Activated naive CD8-positive, alpha-beta T cell treated with anti-CD3 and anti-CD28 coated beads, Interleukin-2, amount 10 ng/mL, durations not matched to agents 7 days and 5 days (primary cell): ENCODE measurements around the gene PYCARD. TPM values are rescaled to one million over a fixed set of nuclear protein-coding genes. Genes with fewer than 3 reads are reported as not detected.

Source experiments
- ATAC-seq: fragments of 150-1000 bp; cut with Tn5 transposase; one replicate; pipeline ENCODE4 v1.10.0; 2021; ENCODE audit warnings: low read depth, moderate library complexity
- POLR2A ChIA-PET: fragments of 350-600 bp; sonication (Branson Sonifier 250); formaldehyde crosslinking; loops from one replicate; lab custom pipeline; 2021; ENCODE audit warnings: antibody characterized with exemption; lab: Charles Lee
- DNase-seq: peaks from one replicate; pipeline ENCODE4 v3.0.0; 2021
- H3K27ac Mint-ChIP-seq: one replicate; pipeline ENCODE4 v1.8.0; 2022; ENCODE audit warnings: mild to moderate bottlenecking, mixed read lengths
- H3K27me3 Mint-ChIP-seq: one replicate; pipeline ENCODE4 v1.8.0; 2022; ENCODE audit warnings: mild to moderate bottlenecking, moderate library complexity, mixed read lengths
- H3K36me3 Mint-ChIP-seq: one replicate; pipeline ENCODE4 v1.8.0; 2021; ENCODE audit warnings: mild to moderate bottlenecking, mixed read lengths
- H3K4me1 Mint-ChIP-seq: one replicate; pipeline ENCODE4 v1.8.0; 2021; ENCODE audit warnings: mixed read lengths
- H3K4me3 Mint-ChIP-seq: one replicate; pipeline ENCODE4 v1.8.0; 2022; ENCODE audit warnings: mild to moderate bottlenecking, moderate library complexity, mixed read lengths
- H3K9me3 Mint-ChIP-seq: one replicate; pipeline ENCODE4 v1.8.0; 2021; ENCODE audit warnings: mixed read lengths
- total RNA-seq, 2 experiments: library from RNA; stranded (reverse); gene quantifications; one replicate each; pipeline ENCODE4 v1.2.3, GENCODE V29; 2021

The PYCARD gene
- total RNA-seq, 2 experiments from 2014 or later: 82.3 to 87.0 TPM

- peaks cover 57% of the 10 kb centered on the region for H3K36me3 Mint-ChIP-seq
- no peaks in the 10 kb centered on the region for H3K27me3 Mint-ChIP-seq
- H3K4me1 Mint-ChIP-seq: peaks cover 48% of the 10 kb centered on the region
- no peak overlapping the region for H3K4me3 Mint-ChIP-seq
- POLR2A ChIA-PET: interaction anchor here (0.8 to 5.2 kb wide), 3 partner anchors 9 to 13 kb away, joined by 4 to 32 read pairs (median 7); partner anchors contain the start of genes FUS and PYCARD
- no peak for ATAC-seq
- no peak overlapping the region for H3K27ac Mint-ChIP-seq
- DNase-seq: no peak
- H3K9me3 Mint-ChIP-seq: no peaks in the 10 kb centered on the region
Observed at GRCh38 chr16:31192856-31193642, 9.5 kb downstream of the PYCARD start.

GRCh38 chr16:31191697-31192428 is 10.7 kb downstream of the PYCARD start:
- H3K4me3 Mint-ChIP-seq: no peak overlapping the region
- H3K9me3 Mint-ChIP-seq: no peaks in the 10 kb centered on the region
- ATAC-seq (no peak), DNase-seq (no peak)
- POLR2A ChIA-PET: interaction anchor here (0.8 to 5.2 kb wide), 3 partner anchors 8 to 12 kb away, joined by 4 to 32 read pairs (median 7); partner anchors contain the start of genes FUS and PYCARD
- no peaks in the 10 kb centered on the region for H3K27me3 Mint-ChIP-seq
- H3K36me3 Mint-ChIP-seq: peaks cover 65% of the 10 kb centered on the region
- peaks cover 53% of the 10 kb centered on the region for H3K4me1 Mint-ChIP-seq
- H3K27ac Mint-ChIP-seq: peak overlapping the region; percentile 49

- POLR2A ChIA-PET: interaction anchor here (2.4 to 5.2 kb wide), 2 partner anchors 7 to 11 kb away, joined by 10 to 32 read pairs; partner anchors contain the start of gene FUS
- Mint-ChIP-seq H3K27ac (peak overlapping the region; percentile 17), H3K4me1 (peaks cover 56% of the 10 kb centered on the region), H3K9me3 (no peaks in the 10 kb centered on the region), H3K27me3 (no peaks in the 10 kb centered on the region), H3K36me3 (peaks cover 68% of the 10 kb centered on the region), H3K4me3 (no peak overlapping the region)
- DNase-seq: no peak
- no peak for ATAC-seq
Observed at GRCh38 chr16:31190818-31191444, 11.6 kb downstream of the PYCARD start.

GRCh38 chr16:31190061-31190460 is 12.5 kb downstream of the PYCARD start:
- Mint-ChIP-seq H3K9me3 (no peaks in the 10 kb centered on the region), H3K27me3 (no peaks in the 10 kb centered on the region), H3K27ac (peak overlapping the region; percentile 52), H3K36me3 (peaks cover 68% of the 10 kb centered on the region), H3K4me1 (peaks cover 61% of the 10 kb centered on the region), H3K4me3 (no peak overlapping the region)
- POLR2A ChIA-PET: interaction anchor here (2.4 to 5.2 kb wide), 2 partner anchors 8 to 10 kb away, joined by 10 to 32 read pairs; partner anchors contain the start of gene FUS
- DNase-seq (no peak), ATAC-seq (no peak)

GRCh38 chr16:31189412-31189778 is 13.2 kb downstream of the PYCARD start:
- Mint-ChIP-seq H3K36me3 (peaks cover 73% of the 10 kb centered on the region), H3K4me1 (peaks cover 63% of the 10 kb centered on the region), H3K9me3 (no peaks in the 10 kb centered on the region), H3K4me3 (no peak overlapping the region), H3K27ac (no peak overlapping the region), H3K27me3 (no peaks in the 10 kb centered on the region)
- DNase-seq (no peak), ATAC-seq (no peak)
- POLR2A ChIA-PET: interaction anchor here (2.4 to 5.2 kb wide), 2 partner anchors 9 to 10 kb away, joined by 10 to 32 read pairs; partner anchors contain the start of gene FUS

- no peaks in the 10 kb centered on the region for H3K27me3 Mint-ChIP-seq
- no peaks in the 10 kb centered on the region for H3K9me3 Mint-ChIP-seq
- DNase-seq: no peak
- no peak for ATAC-seq
- POLR2A ChIA-PET: interaction anchor here (0.6 to 5.2 kb wide), 6 partner anchors 9 to 239 kb away, joined by 3 to 32 read pairs (median 6); partner anchors contain the start of gene FUS
- peaks cover 65% of the 10 kb centered on the region for H3K4me1 Mint-ChIP-seq
- H3K36me3 Mint-ChIP-seq: peaks cover 76% of the 10 kb centered on the region
- H3K27ac Mint-ChIP-seq: peak overlapping the region; percentile 26
- H3K4me3 Mint-ChIP-seq: no peak overlapping the region
Observed at GRCh38 chr16:31188450-31189411, 13.8 kb downstream of the PYCARD start.

- DNase-seq (no peak), ATAC-seq (no peak)
- Mint-ChIP-seq H3K9me3 (no peaks in the 10 kb centered on the region), H3K4me3 (no peak overlapping the region), H3K36me3 (peaks cover 80% of the 10 kb centered on the region), H3K27me3 (no peaks in the 10 kb centered on the region), H3K27ac (no peak overlapping the region), H3K4me1 (peaks cover 70% of the 10 kb centered on the region)
- POLR2A ChIA-PET: interaction anchor here (0.6 to 3.2 kb wide), 4 partner anchors 10 to 238 kb away, joined by 3 to 20 read pairs (median 3); no protein-coding TSS in a partner anchor
Observed at GRCh38 chr16:31187808-31188189, 14.8 kb downstream of the PYCARD start.

GRCh38 chr16:31186930-31187807 is 15.4 kb downstream of the PYCARD start:
- H3K36me3 Mint-ChIP-seq: peaks cover 84% of the 10 kb centered on the region
- no peak for ATAC-seq
- DNase-seq: no peak
- H3K9me3 Mint-ChIP-seq: no peaks in the 10 kb centered on the region
- H3K4me3 Mint-ChIP-seq: peak overlapping the region; percentile 29
- H3K4me1 Mint-ChIP-seq: peaks cover 76% of the 10 kb centered on the region
- peak overlapping the region; percentile 50 for H3K27ac Mint-ChIP-seq
- POLR2A ChIA-PET: interaction anchor here (0.6 to 3.2 kb wide), 5 partner anchors 10 to 193 kb away, joined by 3 to 20 read pairs (median 3); no protein-coding TSS in a partner anchor
- H3K27me3 Mint-ChIP-seq: no peaks in the 10 kb centered on the region

- Mint-ChIP-seq H3K27ac (peak overlapping the region; percentile 74), H3K4me1 (peaks cover 74% of the 10 kb centered on the region), H3K9me3 (no peaks in the 10 kb centered on the region), H3K27me3 (no peaks in the 10 kb centered on the region), H3K36me3 (peaks cover 84% of the 10 kb centered on the region), H3K4me3 (peak overlapping the region; percentile 62)
- DNase-seq (no peak), ATAC-seq (peak; percentile 15)
- POLR2A ChIA-PET: interaction anchor here (3.0 to 3.2 kb wide), 2 partner anchors 15 to 44 kb away, joined by 16 to 20 read pairs; no protein-coding TSS in a partner anchor
Observed at GRCh38 chr16:31186176-31186575, 16.4 kb downstream of the PYCARD start.

- peaks cover 79% of the 10 kb centered on the region for H3K36me3 Mint-ChIP-seq
- no peaks in the 10 kb centered on the region for H3K9me3 Mint-ChIP-seq
- H3K4me3 Mint-ChIP-seq: peak overlapping the region; percentile 62
- ATAC-seq (no peak), DNase-seq (no peak)
- peaks cover 69% of the 10 kb centered on the region for H3K4me1 Mint-ChIP-seq
- POLR2A ChIA-PET: interaction anchor here (0.7 to 3.2 kb wide), 3 partner anchors 15 to 43 kb away, joined by 3 to 20 read pairs (median 16); no protein-coding TSS in a partner anchor
- H3K27me3 Mint-ChIP-seq: no peaks in the 10 kb centered on the region
- H3K27ac Mint-ChIP-seq: peak overlapping the region; percentile 74
Observed at GRCh38 chr16:31185339-31185738, 17.2 kb downstream of the PYCARD start.

- Mint-ChIP-seq H3K36me3 (peaks cover 74% of the 10 kb centered on the region), H3K27ac (peak overlapping the region; percentile 66)
Observed at GRCh38 chr16:31184888-31185287, 17.7 kb downstream of the PYCARD start.

More at GRCh38 chr16:31184888-31185287, 17.7 kb downstream of the PYCARD start:
- DNase-seq (no peak), ATAC-seq (no peak)
- H3K27me3 Mint-ChIP-seq: no peaks in the 10 kb centered on the region
- peak overlapping the region; percentile 62 for H3K4me3 Mint-ChIP-seq
- H3K4me1 Mint-ChIP-seq: peaks cover 65% of the 10 kb centered on the region
- POLR2A ChIA-PET: interaction anchor here (0.7 to 3.2 kb wide), 4 partner anchors 16 to 528 kb away, joined by 3 to 30 read pairs (median 10); partner anchors contain the start of gene PYCARD
- H3K9me3 Mint-ChIP-seq: no peaks in the 10 kb centered on the region
